Suprapubic skin (tissue), 4 donors: ENCODE measurements around the gene CACNA2D2. TPM values are rescaled to one million over a fixed set of nuclear protein-coding genes. Genes with fewer than 3 reads are reported as not detected.

Source experiments
- DNase-seq, 2 donors: peaks; one replicate each; pipeline ENCODE4 v3.0.0-alpha.2; 2019; ENCODE audit warnings: low spot score in 2 of 2
- H3K27ac ChIP-seq: fragments of 200-600 bp; sonication (generic); one replicate; pipeline ENCODE4 v1.5.1; 2019
- H3K27me3 ChIP-seq: fragments of 200-600 bp; sonication (generic); one replicate; pipeline ENCODE4 v1.5.1; 2019
- H3K36me3 ChIP-seq: fragments of 200-600 bp; sonication (generic); one replicate; pipeline ENCODE4 v1.5.1; 2019
- H3K4me1 ChIP-seq: fragments of 200-600 bp; sonication (generic); one replicate; pipeline ENCODE4 v1.5.1; 2019
- H3K4me3 ChIP-seq: fragments of 200-600 bp; sonication (generic); one replicate; pipeline ENCODE4 v1.5.1; 2019; ENCODE audit warnings: mild to moderate bottlenecking
- H3K9me3 ChIP-seq: fragments of 200-600 bp; sonication (generic); one replicate; pipeline ENCODE4 v1.5.1; 2019
- CTCF ChIP-seq, 2 donors: fragments of 200-600 bp in 1 of 2; fragments of 450-650 bp in 1 of 2; sonication (generic) in 1 of 2; IDR thresholded peaks; one replicate each; pipeline ENCODE4 v1.5.1; 2016 to 2019; ENCODE audit warnings: antibody characterized with exemption in 2 of 2, mild to moderate bottlenecking in 1 of 2, moderate library complexity in 1 of 2
- EP300 ChIP-seq: sonication (generic); formaldehyde crosslinking; IDR thresholded peaks from one replicate; pipeline ENCODE4 v1.6.1; 2017; ENCODE audit warnings: antibody characterized with exemption
- POLR2A ChIP-seq, 2 donors: fragments of 450-650 bp; IDR thresholded peaks; one replicate each; pipeline ENCODE4 v1.6.1; 2017; ENCODE audit warnings: antibody characterized with exemption in 2 of 2, mild to moderate bottlenecking in 2 of 2, moderate library complexity in 2 of 2
- POLR2AphosphoS5 ChIP-seq, 3 donors: sonication (generic); formaldehyde crosslinking; IDR thresholded peaks; one replicate each; pipeline ENCODE4 v1.6.1; 2017; ENCODE audit warnings: antibody characterized with exemption in 3 of 3
- WGBS: methylation state at CpG from one replicate; pipeline ENCODE4 v1.1.5; 2018; 5-methylcytosine and 5-hydroxymethylcytosine counted together
- total RNA-seq, 4 donors: library from RNA; depleted of rRNA; stranded (reverse); fragments of >200 nt; gene quantifications; one replicate each; pipeline ENCODE4 v1.1.0, GENCODE V29; 2016

CACNA2D2 gene
- total RNA-seq, 4 donors from 2014 or later, result 1.4 to 5.6 (median 1.7) TPM

- no peaks in the 10 kb centered on the region for H3K27me3 ChIP-seq
- peaks cover 10% of the 10 kb centered on the region for H3K4me1 ChIP-seq
- H3K9me3 ChIP-seq, result no peaks in the 10 kb centered on the region
- no peak for DNase-seq
- 85% methylated on average over 17 of the region's 17 CpGs for WGBS
- no peak overlapping the region for H3K4me3 ChIP-seq
- H3K27ac ChIP-seq, result no peak overlapping the region
- TF ChIP-seq POLR2AphosphoS5 (IDR thresholded peaks at IDR 0.05), result no peak
- no peak for TF ChIP-seq CTCF (IDR thresholded peaks at IDR 0.05)
- TF ChIP-seq EP300, result no peak
- TF ChIP-seq POLR2A (IDR thresholded peaks at IDR 0.05), result no peak
- H3K36me3 ChIP-seq, result no peaks in the 10 kb centered on the region
Observed at GRCh38 chr3:50380405-50381085, 122.9 kb downstream of the CACNA2D2 start.

GRCh38 chr3:50378757-50379156, 124.7 kb downstream of the CACNA2D2 start:
- TF ChIP-seq CTCF (IDR thresholded peaks at IDR 0.05) (no peak), POLR2AphosphoS5 (IDR thresholded peaks at IDR 0.05) (no peak), POLR2A (IDR thresholded peaks at IDR 0.05) (no peak), EP300 (no peak)
- Histone ChIP-seq H3K36me3 (no peaks in the 10 kb centered on the region), H3K4me1 (peaks cover 6% of the 10 kb centered on the region), H3K27me3 (no peaks in the 10 kb centered on the region), H3K9me3 (no peaks in the 10 kb centered on the region), H3K4me3 (no peak overlapping the region), H3K27ac (no peak overlapping the region)
- 90% methylated on average over 17 of the region's 17 CpGs for WGBS
- no peak for DNase-seq

GRCh38 chr3:50378024-50378423, 125.4 kb downstream of the CACNA2D2 start:
- no peaks in the 10 kb centered on the region for H3K27me3 ChIP-seq
- H3K4me1 ChIP-seq, result peaks cover 3% of the 10 kb centered on the region
- H3K27ac ChIP-seq, result no peak overlapping the region
- H3K9me3 ChIP-seq, result no peaks in the 10 kb centered on the region
- no peak overlapping the region for H3K4me3 ChIP-seq
- no peak for DNase-seq
- WGBS, result 77% methylated on average over 6 of the region's 6 CpGs
- H3K36me3 ChIP-seq, result no peaks in the 10 kb centered on the region
- no peak for TF ChIP-seq CTCF (IDR thresholded peaks at IDR 0.05)
- TF ChIP-seq EP300, result no peak
- TF ChIP-seq POLR2AphosphoS5 (IDR thresholded peaks at IDR 0.05), result no peak
- no peak for TF ChIP-seq POLR2A (IDR thresholded peaks at IDR 0.05)

- Histone ChIP-seq H3K4me3 (no peak overlapping the region), H3K9me3 (no peaks in the 10 kb centered on the region), H3K4me1 (peaks cover 8% of the 10 kb centered on the region), H3K36me3 (no peaks in the 10 kb centered on the region), H3K27me3 (peaks cover 4% of the 10 kb centered on the region), H3K27ac (no peak overlapping the region)
- WGBS, result 75% methylated on average over 5 of the region's 7 CpGs
- TF ChIP-seq CTCF (IDR thresholded peaks at IDR 0.05), result no peak
- no peak for TF ChIP-seq EP300
- TF ChIP-seq POLR2A (IDR thresholded peaks at IDR 0.05), result no peak
- TF ChIP-seq POLR2AphosphoS5 (IDR thresholded peaks at IDR 0.05), result no peak
- DNase-seq, result no peak
Observed at GRCh38 chr3:50375258-50375931, 128.0 kb downstream of the CACNA2D2 start.
